Ovary (tissue), 9 donors: ENCODE data around the gene BTRC. TPM values are rescaled to one million over a fixed set of nuclear protein-coding genes. Genes with fewer than 3 reads are reported as not detected.

ENCODE experiments used
- DNase-seq, 5 donors: peaks; one replicate each; pipeline ENCODE4 v3.0.0-alpha.2; 2019 to 2020
- H3K27ac ChIP-seq, 2 donors: fragments of 200-600 bp; one replicate each; pipeline versions ENCODE4 v1.5.1 to v1.8.0; 2019 to 2022
- H3K27me3 ChIP-seq: fragments of 200-600 bp; one replicate; pipeline ENCODE4 v1.8.0; 2022
- H3K36me3 ChIP-seq: fragments of 200-600 bp; sonication (generic); one replicate; pipeline ENCODE4 v1.5.1; 2019
- H3K4me1 ChIP-seq: one replicate; pipeline ENCODE4 v1.8.1; 2013; ENCODE audit warnings: mild to moderate bottlenecking, moderate library complexity; ENCODE audit not compliant: insufficient read depth
- H3K4me3 ChIP-seq: fragments of 200-600 bp; sonication (generic); one replicate; pipeline ENCODE4 v1.5.1; 2017
- H3K9me3 ChIP-seq, 2 donors: fragments of 200-600 bp in 1 of 2; sonication (generic) in 1 of 2; one replicate each; pipeline versions ENCODE4 v1.5.1 to v1.8.1; 2013 to 2019; ENCODE audit warnings: mild to moderate bottlenecking in 1 of 2, moderate library complexity in 1 of 2
- CTCF ChIP-seq, 3 donors: fragments of 450-650 bp in 2 of 3; fragments of 200-600 bp in 1 of 3; IDR thresholded peaks; one replicate each; pipeline versions ENCODE4 v1.5.1 to v1.8.0; 2016 to 2022; ENCODE audit warnings: antibody characterized with exemption in 3 of 3, mild to moderate bottlenecking in 1 of 3
- EP300 ChIP-seq: sonication (generic); formaldehyde crosslinking; IDR thresholded peaks from one replicate; pipeline ENCODE4 v1.6.1; 2017; ENCODE audit warnings: antibody characterized with exemption
- POLR2A ChIP-seq: fragments of 450-650 bp; IDR thresholded peaks from one replicate; pipeline ENCODE4 v1.6.1; 2017; ENCODE audit warnings: antibody characterized with exemption, mild to moderate bottlenecking, moderate library complexity
- WGBS, 3 donors: extraction: QIAGEN DNeasy Blood & Tissue Kit in 1 of 3; methylation state at CpG; one replicate each; pipeline versions ENCODE4 v1.1.5 to v1.1.7; 2013 to 2017; 5-methylcytosine and 5-hydroxymethylcytosine counted together
- intact Hi-C, 4 donors: fragments of 100-400 bp; cut with DNase I; formaldehyde crosslinking; loops; one replicate each; pipeline versions ENCODE4 v1.11.0 to v1.15.1; 2022 to 2023
- polyA plus RNA-seq, 2 donors: library from polyadenylated mRNA; stranded (reverse); fragments of 200-250 nt in 1 of 2; fragments of 350-450 nt in 1 of 2; fragmentation: Illumina TruSeq in 1 of 2; extraction: RNeasy Lipid Tissue Mini Kit (QIAGEN cat#74804) in 1 of 2; gene quantifications; one replicate each; pipeline ENCODE4 v1.2.3, GENCODE V29; 2013 to 2014
- total RNA-seq, 7 donors: library from RNA; depleted of rRNA in 2 of 7; stranded (reverse); fragments of >200 nt in 2 of 7; fragmentation: NEBNext Ultra II Directional in 3 of 7; extraction: Animal tissue kit (Norgen Biotek cat#: 25700) in 3 of 7; gene quantifications; one replicate each; pipeline versions ENCODE4 v1.1.0 to v1.2.4, GENCODE V29; 2016 to 2023
- donor health status: DM: no; HTN: no; CAD: no; lungs with moderate emphysema.
- donor health status: DM: no; HTN: no; CAD: no.
- donor health status: Bipolar disorder and iron deficiency.
- donor health status: DM: yes; HTN: yes; CAD: no.
- donor health status: DM: no; HTN: no; CAD: no.
- donor health status: DM: yes; HTN: yes; CAD: no.

Gene BTRC
- total and polyA plus RNA-seq, 9 donors, result 7.2 to 31.4 (median 26.2) TPM

- H3K27ac ChIP-seq, result no peak overlapping the region
- 16 to 21% (median 18%) methylated on average over 1 of the region's 1 CpG for WGBS, 3 donors
These were observed 125.0 kb downstream of the BTRC start for GRCh38 chr10:101478956-101479355.

GRCh38 chr10:101481256-101481655, 127.3 kb downstream of the BTRC start:
- H3K27me3 ChIP-seq, result no peaks in the 10 kb centered on the region
- H3K27ac ChIP-seq, result no peak overlapping the region
- H3K9me3 ChIP-seq, result no peaks in the 10 kb centered on the region
- DNase-seq, result no peak
- intact Hi-C loops, result no loop called here
- no peaks in the 10 kb centered on the region for H3K36me3 ChIP-seq
- no peak overlapping the region for H3K4me3 ChIP-seq
- TF ChIP-seq EP300, result no peak
- no peak for TF ChIP-seq POLR2A
- TF ChIP-seq CTCF (IDR thresholded peaks at IDR 0.05), result no peak
- H3K4me1 ChIP-seq, result peaks cover 3% of the 10 kb centered on the region

More at GRCh38 chr10:101478956-101479355, 125.0 kb downstream of the BTRC start:
- Histone ChIP-seq H3K27me3 (no peaks in the 10 kb centered on the region), H3K4me3 (no peak overlapping the region), H3K36me3 (no peaks in the 10 kb centered on the region), H3K4me1 (no peaks in the 10 kb centered on the region), H3K9me3 (no peaks in the 10 kb centered on the region)
- intact Hi-C loops, result no loop called here
- TF ChIP-seq CTCF (IDR thresholded peaks at IDR 0.05) (no peak), EP300 (no peak), POLR2A (no peak)
- no peak for DNase-seq

GRCh38 chr10:101482568-101482967, 128.6 kb downstream of the BTRC start:
- intact Hi-C loops, result no loop called here
- no peak overlapping the region for H3K27ac ChIP-seq
- TF ChIP-seq EP300 (no peak), POLR2A (no peak), CTCF (IDR thresholded peaks at IDR 0.05) (no peak)
- WGBS, 3 donors, result 93 to 98% (median 94%) methylated on average over 10 of the region's 10 CpGs
- no peak for DNase-seq
- H3K27me3 ChIP-seq, result no peaks in the 10 kb centered on the region
- no peaks in the 10 kb centered on the region for H3K9me3 ChIP-seq
- H3K4me3 ChIP-seq, result no peak overlapping the region
- peaks cover 3% of the 10 kb centered on the region for H3K4me1 ChIP-seq
- H3K36me3 ChIP-seq, result no peaks in the 10 kb centered on the region

- TF ChIP-seq EP300 (no peak), CTCF (IDR thresholded peaks at IDR 0.05) (no peak), POLR2A (no peak)
- H3K4me1 ChIP-seq, result peaks cover 3% of the 10 kb centered on the region
- intact Hi-C loops, result no loop called here
- no peaks in the 10 kb centered on the region for H3K36me3 ChIP-seq
- no peak overlapping the region for H3K27ac ChIP-seq
- H3K4me3 ChIP-seq, result no peak overlapping the region
- no peaks in the 10 kb centered on the region for H3K27me3 ChIP-seq
- no peak for DNase-seq
- no peaks in the 10 kb centered on the region for H3K9me3 ChIP-seq
- 67 to 84% (median 82%) methylated on average over 8 of the region's 8 CpGs for WGBS, 3 donors
These were observed 130.3 kb downstream of the BTRC start for GRCh38 chr10:101484175-101484745.
